Peyer's patch (tissue), 4 donors: ENCODE data around the gene ARHGAP15.

Source experiments
- POLR2A ChIP-seq, 2 donors: fragments of 450-650 bp; IDR thresholded peaks; one replicate each; pipeline ENCODE4 v1.5.1; 2017; ENCODE audit warnings: antibody characterized with exemption in 2 of 2, mild to moderate bottlenecking in 2 of 2, moderate library complexity in 2 of 2
- TF ChIP-seq, protein P1 (sequence below), 6 experiments: fragments of 450-650 bp in 4 of 6; fragments of 200-600 bp in 2 of 6; sonication (generic) in 1 of 6; IDR thresholded peaks; one replicate each; pipeline ENCODE4 v1.5.1; 2017 to 2019; ENCODE audit warnings: antibody characterized with exemption in 6 of 6, mild to moderate bottlenecking in 3 of 6, moderate library complexity in 1 of 6

DNA sequence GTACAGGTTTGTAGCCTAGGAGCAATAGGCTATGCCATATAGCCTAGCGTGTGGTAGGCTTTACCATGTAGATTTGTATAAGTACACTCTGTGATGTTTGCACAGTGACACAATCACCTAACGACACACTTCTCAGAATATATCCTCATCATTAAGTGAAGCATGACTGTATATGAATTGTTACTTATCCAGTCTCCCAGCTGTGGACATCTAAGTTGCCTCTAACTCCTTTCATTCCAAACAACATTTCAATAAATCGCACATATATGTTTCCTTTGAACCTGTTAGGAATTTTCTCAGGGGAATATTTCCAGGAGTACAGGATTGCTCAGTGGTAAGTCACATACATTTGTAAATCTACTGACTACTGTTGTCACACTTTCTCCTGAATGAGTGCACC lies 90.0 kb downstream of the ARHGAP15 start:
- TF ChIP-seq, protein P1, sequence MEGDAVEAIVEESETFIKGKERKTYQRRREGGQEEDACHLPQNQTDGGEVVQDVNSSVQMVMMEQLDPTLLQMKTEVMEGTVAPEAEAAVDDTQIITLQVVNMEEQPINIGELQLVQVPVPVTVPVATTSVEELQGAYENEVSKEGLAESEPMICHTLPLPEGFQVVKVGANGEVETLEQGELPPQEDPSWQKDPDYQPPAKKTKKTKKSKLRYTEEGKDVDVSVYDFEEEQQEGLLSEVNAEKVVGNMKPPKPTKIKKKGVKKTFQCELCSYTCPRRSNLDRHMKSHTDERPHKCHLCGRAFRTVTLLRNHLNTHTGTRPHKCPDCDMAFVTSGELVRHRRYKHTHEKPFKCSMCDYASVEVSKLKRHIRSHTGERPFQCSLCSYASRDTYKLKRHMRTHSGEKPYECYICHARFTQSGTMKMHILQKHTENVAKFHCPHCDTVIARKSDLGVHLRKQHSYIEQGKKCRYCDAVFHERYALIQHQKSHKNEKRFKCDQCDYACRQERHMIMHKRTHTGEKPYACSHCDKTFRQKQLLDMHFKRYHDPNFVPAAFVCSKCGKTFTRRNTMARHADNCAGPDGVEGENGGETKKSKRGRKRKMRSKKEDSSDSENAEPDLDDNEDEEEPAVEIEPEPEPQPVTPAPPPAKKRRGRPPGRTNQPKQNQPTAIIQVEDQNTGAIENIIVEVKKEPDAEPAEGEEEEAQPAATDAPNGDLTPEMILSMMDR (IDR thresholded peaks at IDR 0.05): no peak
- TF ChIP-seq POLR2A (IDR thresholded peaks at IDR 0.05): no peak
